CD14-positive monocyte (primary cell): ENCODE results near the gene GRIK4. TPM values are rescaled to one million over a fixed set of nuclear protein-coding genes. Genes with fewer than 3 reads are reported as not detected.

Experiments used
- DNase-seq, 3 donors: peaks; one replicate each; pipeline ENCODE4 v3.0.0-alpha.2; 2011 to 2022
- H2AFZ ChIP-seq: 2 replicates; pipeline ENCODE4 v1.6.0; 2012; ENCODE audit warnings: mild to moderate bottlenecking, low read depth, low read length, inconsistent platforms; ENCODE audit not compliant: insufficient read depth, poor library complexity, severe bottlenecking
- H3K27ac ChIP-seq, 2 donors: 1 replicate in 1 of 2; 2 replicates in 1 of 2; pipeline ENCODE4 v1.5.1; 2012 to 2013; ENCODE audit warnings: low read length in 2 of 2, control low read depth in 1 of 2, inconsistent platforms in 1 of 2, low read depth in 1 of 2, mild to moderate bottlenecking in 1 of 2
- H3K27me3 ChIP-seq, 2 donors: one replicate each; pipeline versions ENCODE4 v1.6.0 to v1.6.1; 2011 to 2013; ENCODE audit warnings: low read length in 2 of 2; ENCODE audit not compliant: control insufficient read depth in 2 of 2, insufficient read depth in 2 of 2
- H3K36me3 ChIP-seq, 2 donors: replicated peaks in 1 of 2; 1 replicate in 1 of 2; 2 replicates in 1 of 2; pipeline versions ENCODE4 v1.5.1 to v1.6.1; 2012 to 2013; ENCODE audit warnings: low read length in 2 of 2, control low read depth in 1 of 2, inconsistent platforms in 1 of 2, mild to moderate bottlenecking in 1 of 2; ENCODE audit not compliant: insufficient read depth in 2 of 2, control insufficient read depth in 1 of 2
- H3K4me1 ChIP-seq, 2 donors: 1 replicate in 1 of 2; 2 replicates in 1 of 2; pipeline versions ENCODE4 v1.5.1 to v1.6.1; 2012 to 2013; ENCODE audit warnings: low read length in 2 of 2, control low read depth in 1 of 2, inconsistent platforms in 1 of 2, mild to moderate bottlenecking in 1 of 2, moderate library complexity in 1 of 2; ENCODE audit not compliant: insufficient read depth in 2 of 2, control insufficient read depth in 1 of 2
- H3K4me2 ChIP-seq: replicated peaks from 2 replicates; pipeline ENCODE3; 2012; ENCODE audit warnings: low read length, moderate library complexity, mild to moderate bottlenecking; ENCODE audit not compliant: poor library complexity, severe bottlenecking; ENCODE audit errors: extremely low read depth
- H3K4me3 ChIP-seq, 3 experiments: fragments of 200-600 bp in 1 of 3; sonication (generic) in 1 of 3; replicated peaks in 1 of 3; 1 replicate in 2 of 3; 2 replicates in 1 of 3; pipeline ENCODE4 v1.5.1; 2011 to 2013; ENCODE audit warnings: low read length in 3 of 3, mild to moderate bottlenecking in 3 of 3, control low read depth in 2 of 3, low read depth in 2 of 3, inconsistent platforms in 1 of 3, moderate library complexity in 1 of 3
- H3K79me2 ChIP-seq: 2 replicates; pipeline ENCODE4 v1.6.0; 2012; ENCODE audit warnings: mild to moderate bottlenecking, control low read depth, inconsistent platforms, low read length, moderate library complexity; ENCODE audit not compliant: insufficient read depth
- H3K9ac ChIP-seq: 2 replicates; pipeline ENCODE4 v1.6.0; 2017; ENCODE audit warnings: low read length, mild to moderate bottlenecking; ENCODE audit not compliant: insufficient read depth, poor library complexity, severe bottlenecking
- H3K9me3 ChIP-seq, 2 donors: replicated peaks in 1 of 2; 1 replicate in 1 of 2; 2 replicates in 1 of 2; pipeline versions ENCODE4 v1.5.1 to v1.6.1; 2012 to 2013; ENCODE audit warnings: low read length in 2 of 2, control low read depth in 1 of 2; ENCODE audit not compliant: control insufficient read depth in 1 of 2, insufficient read depth in 1 of 2
- H4K20me1 ChIP-seq: 2 replicates; pipeline ENCODE4 v1.6.0; 2012; ENCODE audit warnings: mild to moderate bottlenecking, low read length, control low read depth, moderate library complexity; ENCODE audit not compliant: insufficient read depth
- H3K27ac Mint-ChIP-seq, 7 donors: one replicate each; pipeline ENCODE4 v1.8.0; 2020; ENCODE audit warnings: mild to moderate bottlenecking in 7 of 7, mixed read lengths in 7 of 7, moderate library complexity in 6 of 7, inconsistent platforms in 2 of 7
- H3K27me3 Mint-ChIP-seq, 3 donors: one replicate each; pipeline ENCODE4 v1.8.0; 2021 to 2022; ENCODE audit warnings: low read depth in 3 of 3, mild to moderate bottlenecking in 3 of 3, mixed read lengths in 3 of 3, moderate library complexity in 3 of 3, inconsistent platforms in 1 of 3
- H3K36me3 Mint-ChIP-seq, 2 donors: one replicate each; pipeline ENCODE4 v1.8.0; 2020; ENCODE audit warnings: mixed read lengths in 2 of 2, inconsistent platforms in 1 of 2, mild to moderate bottlenecking in 1 of 2
- H3K4me1 Mint-ChIP-seq: one replicate; pipeline ENCODE4 v1.8.0; 2020; ENCODE audit warnings: mild to moderate bottlenecking, mixed read lengths
- H3K4me3 Mint-ChIP-seq, 2 donors: one replicate each; pipeline ENCODE4 v1.8.0; 2020; ENCODE audit warnings: mild to moderate bottlenecking in 2 of 2, mixed read lengths in 2 of 2, moderate library complexity in 1 of 2
- H3K9me3 Mint-ChIP-seq, 7 donors: one replicate each; pipeline ENCODE4 v1.8.0; 2020 to 2022; ENCODE audit warnings: mixed read lengths in 7 of 7, mild to moderate bottlenecking in 6 of 7, moderate library complexity in 6 of 7, inconsistent platforms in 2 of 7
- WGBS: methylation state at CpG from one replicate; pipeline ENCODE4 v1.1.5; 2013; ENCODE audit warnings: missing lambda C conversion rate; ENCODE audit not compliant: insufficient coverage; 5-methylcytosine and 5-hydroxymethylcytosine counted together
- intact Hi-C, 2 donors: fragments of 100-400 bp; cut with micrococcal nuclease; formaldehyde crosslinking; loops; one replicate each; pipeline versions ENCODE4 v1.15.0 to v1.15.1; 2023
- polyA plus RNA-seq, 3 donors: library from polyadenylated mRNA; depleted of rRNA in 1 of 3; unstranded in 2 of 3; stranded (reverse) in 1 of 3; fragments of 300-500 nt in 2 of 3; fragments of >200 nt in 1 of 3; fragmentation: Illumina TruSeq in 2 of 3; gene quantifications; 1 replicate in 2 of 3; 2 replicates in 1 of 3; pipeline ENCODE4 v1.2.3, GENCODE V29; 2012 to 2021
- TF ChIP-seq, protein P1 (sequence below): fragments of 200-600 bp; IDR thresholded peaks from one replicate; pipeline ENCODE4 v1.8.0; 2022; ENCODE audit warnings: antibody characterized with exemption, mild to moderate bottlenecking

Gene GRIK4
- polyA plus RNA-seq, 3 donors, result not detected

DNA sequence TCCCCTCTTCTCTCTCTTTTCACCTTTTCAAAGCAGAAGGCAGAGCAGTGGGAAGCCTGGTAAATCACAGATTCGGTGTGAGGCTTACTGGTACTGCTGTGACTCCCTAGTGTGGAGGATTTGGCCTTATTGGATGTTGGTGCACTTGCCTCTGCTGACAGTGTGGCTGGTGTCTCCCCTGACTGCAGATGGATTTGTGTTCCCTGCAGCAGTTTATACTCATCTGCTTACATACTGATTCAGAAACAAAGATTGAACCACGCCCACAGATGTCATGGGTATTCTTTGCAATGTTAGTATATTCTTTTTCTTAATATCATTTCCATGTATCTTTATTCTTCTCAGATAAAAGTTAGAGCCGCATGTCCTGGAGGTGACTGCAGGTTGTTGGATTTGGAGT is 26.8 kb upstream of the GRIK4 start:
- Mint-ChIP-seq H3K9me3 (peaks cover 0 to 2% (median 0%) of the 10 kb centered on the region in 7 donors), H3K27ac (no peak overlapping the region), H3K4me3 (no peak overlapping the region), H3K4me1 (no peaks in the 10 kb centered on the region), H3K27me3 (peaks cover 11 to 27% (median 12%) of the 10 kb centered on the region in 3 donors), H3K36me3 (no peaks in the 10 kb centered on the region)
- H3K9ac ChIP-seq, result no peak overlapping the region
- TF ChIP-seq, protein P1, sequence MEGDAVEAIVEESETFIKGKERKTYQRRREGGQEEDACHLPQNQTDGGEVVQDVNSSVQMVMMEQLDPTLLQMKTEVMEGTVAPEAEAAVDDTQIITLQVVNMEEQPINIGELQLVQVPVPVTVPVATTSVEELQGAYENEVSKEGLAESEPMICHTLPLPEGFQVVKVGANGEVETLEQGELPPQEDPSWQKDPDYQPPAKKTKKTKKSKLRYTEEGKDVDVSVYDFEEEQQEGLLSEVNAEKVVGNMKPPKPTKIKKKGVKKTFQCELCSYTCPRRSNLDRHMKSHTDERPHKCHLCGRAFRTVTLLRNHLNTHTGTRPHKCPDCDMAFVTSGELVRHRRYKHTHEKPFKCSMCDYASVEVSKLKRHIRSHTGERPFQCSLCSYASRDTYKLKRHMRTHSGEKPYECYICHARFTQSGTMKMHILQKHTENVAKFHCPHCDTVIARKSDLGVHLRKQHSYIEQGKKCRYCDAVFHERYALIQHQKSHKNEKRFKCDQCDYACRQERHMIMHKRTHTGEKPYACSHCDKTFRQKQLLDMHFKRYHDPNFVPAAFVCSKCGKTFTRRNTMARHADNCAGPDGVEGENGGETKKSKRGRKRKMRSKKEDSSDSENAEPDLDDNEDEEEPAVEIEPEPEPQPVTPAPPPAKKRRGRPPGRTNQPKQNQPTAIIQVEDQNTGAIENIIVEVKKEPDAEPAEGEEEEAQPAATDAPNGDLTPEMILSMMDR, result no peak
- H3K9me3 ChIP-seq, result no peaks in the 10 kb centered on the region
- no peaks in the 10 kb centered on the region for H3K4me1 ChIP-seq
- DNase-seq, result no peak
- H3K27me3 ChIP-seq, result peaks cover 4 to 8% of the 10 kb centered on the region in 2 donors
- H3K4me2 ChIP-seq, result no peak overlapping the region
- H3K36me3 ChIP-seq, result no peaks in the 10 kb centered on the region
- WGBS, result no CpG with 5 or more reads among the region's 3 CpGs
- H3K79me2 ChIP-seq, result no peaks in the 10 kb centered on the region
- no peak overlapping the region for H3K27ac ChIP-seq
- no peak overlapping the region for H3K4me3 ChIP-seq
- H2AFZ ChIP-seq, result no peak overlapping the region
- H4K20me1 ChIP-seq, result no peaks in the 10 kb centered on the region
- intact Hi-C loops, result no loop called here

DNA sequence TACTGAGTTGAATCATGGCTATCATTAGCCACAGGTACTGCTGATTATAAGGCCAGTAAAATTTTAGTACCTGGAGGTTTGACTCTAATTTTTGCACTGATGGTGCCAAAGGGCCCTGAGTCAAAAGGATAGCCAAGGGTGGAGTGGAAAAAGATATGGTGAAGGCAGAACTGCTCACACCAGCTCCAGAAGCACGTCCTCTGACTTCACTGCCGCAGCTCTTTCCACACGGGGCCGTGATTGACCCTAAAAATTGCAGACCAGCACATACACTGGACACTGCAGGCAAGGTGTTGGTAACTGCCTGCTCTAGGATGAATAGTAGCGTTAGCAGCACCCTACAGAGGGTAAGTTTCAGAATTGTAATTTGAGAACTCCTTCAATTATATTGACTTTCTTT is 25.4 kb upstream of the GRIK4 start:
- intact Hi-C loops, result no loop called here
- no peaks in the 10 kb centered on the region for H3K36me3 ChIP-seq

More for the DNA sequence above, 25.4 kb upstream of the GRIK4 start:
- H3K27ac Mint-ChIP-seq, result no peak overlapping the region
- Histone ChIP-seq H4K20me1 (no peaks in the 10 kb centered on the region), H3K9ac (no peak overlapping the region), H2AFZ (no peak overlapping the region), H3K4me3 (no peak overlapping the region), H3K9me3 (no peaks in the 10 kb centered on the region), H3K27ac (no peak overlapping the region), H3K27me3 (peaks cover 4 to 8% of the 10 kb centered on the region in 2 donors), H3K79me2 (no peaks in the 10 kb centered on the region), H3K4me1 (no peaks in the 10 kb centered on the region), H3K4me2 (no peak overlapping the region)
- TF ChIP-seq, protein P1, result no peak
- H3K4me1 Mint-ChIP-seq, result no peaks in the 10 kb centered on the region
- H3K27me3 Mint-ChIP-seq, result peaks cover 8 to 29% (median 10%) of the 10 kb centered on the region in 3 donors
- H3K36me3 Mint-ChIP-seq, result no peaks in the 10 kb centered on the region
- no peak overlapping the region for H3K4me3 Mint-ChIP-seq
- DNase-seq, result no peak
- 60% methylated on average over 1 of the region's 5 CpGs for WGBS
- H3K9me3 Mint-ChIP-seq, result peaks cover 0 to 2% (median 0%) of the 10 kb centered on the region in 7 donors
